ENCODE measurements around the gene ZNF341. TPM values are rescaled to one million over a fixed set of nuclear protein-coding genes. Genes with fewer than 3 reads are reported as not detected.
"Not testable (repeated sequence)": the region's sequence is repeated elsewhere in the genome, so short reads cannot be mapped to it uniquely, and the experiment has no call there.

Gene ZNF341
- total and polyA plus RNA-seq, 2 experiments from 2014 or later = 2.3 to 2.8 TPM

DNA sequence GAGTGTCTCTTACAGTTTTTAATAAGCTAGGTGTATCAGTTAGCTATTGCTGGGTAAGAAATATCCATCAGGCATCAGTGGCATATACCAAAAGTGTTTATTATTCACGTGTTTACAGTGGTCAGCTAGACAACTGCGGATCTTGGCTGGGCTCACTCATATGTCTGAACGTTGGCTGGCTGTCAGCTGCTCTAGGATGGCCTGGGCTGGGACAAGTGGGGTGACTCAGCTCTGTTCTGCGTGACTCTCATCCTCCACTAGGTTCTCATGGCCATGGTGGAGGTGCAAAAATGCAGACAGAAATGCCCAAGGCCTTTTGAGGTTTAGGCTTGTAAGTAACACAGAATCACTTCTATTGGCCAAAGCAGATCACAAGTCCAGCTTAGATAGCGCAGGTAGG lies 22.0 kb downstream of the ZNF341 start:
- WGBS, 2 experiments (ENCODE audit: low coverage in 1 of 2, low lambda C conversion rate in 2 of 2, missing lambda C conversion rate in 2 of 2) = 96% methylated on average over 5 of the region's 5 CpGs
- no peak overlapping the region for H3K9ac ChIP-seq

GRCh38 chr20:33755936-33756490 lies 24.2 kb downstream of the ZNF341 start:
- not testable (repeated sequence) for H3K4me1 ChIP-seq (ENCODE audit: insufficient read depth)

More for the DNA sequence above, 22.0 kb downstream of the ZNF341 start:
- Histone ChIP-seq H3K4me2 (ENCODE audit: unreplicated experiment) (no peak overlapping the region), H3K9me2 (ENCODE audit: insufficient read depth) (no peaks in the 10 kb centered on the region), H3K36me3 (ENCODE audit: low read depth) (peaks cover 8% of the 10 kb centered on the region), H2AFZ (no peak overlapping the region), H3K27ac (no peak overlapping the region), H3K79me2 (ENCODE audit: insufficient read depth) (no peaks in the 10 kb centered on the region), H3K27me3 (replicated peaks; ENCODE audit: insufficient read depth) (no peaks in the 10 kb centered on the region), H4K20me1 (ENCODE audit: insufficient read depth) (no peaks in the 10 kb centered on the region), H3K4me1 (ENCODE audit: insufficient read depth) (no peaks in the 10 kb centered on the region), H3F3A (ENCODE audit: insufficient read depth) (no peaks in the 10 kb centered on the region), H3K4me3 (no peak overlapping the region), H3K9me3 (ENCODE audit: low read depth) (no peaks in the 10 kb centered on the region)
- in situ Hi-C loops (cut with MboI) = no loop called here
- TF ChIP-seq EZH2 (IDR thresholded peaks at IDR 0.05; ENCODE audit: insufficient read depth, poor library complexity, severe bottlenecking) (no peak), EZH2phosphoT487 (IDR thresholded peaks at IDR 0.05; ENCODE audit: insufficient read depth, low read depth) (no peak)
- DNase-seq = peak; percentile 20

DNA sequence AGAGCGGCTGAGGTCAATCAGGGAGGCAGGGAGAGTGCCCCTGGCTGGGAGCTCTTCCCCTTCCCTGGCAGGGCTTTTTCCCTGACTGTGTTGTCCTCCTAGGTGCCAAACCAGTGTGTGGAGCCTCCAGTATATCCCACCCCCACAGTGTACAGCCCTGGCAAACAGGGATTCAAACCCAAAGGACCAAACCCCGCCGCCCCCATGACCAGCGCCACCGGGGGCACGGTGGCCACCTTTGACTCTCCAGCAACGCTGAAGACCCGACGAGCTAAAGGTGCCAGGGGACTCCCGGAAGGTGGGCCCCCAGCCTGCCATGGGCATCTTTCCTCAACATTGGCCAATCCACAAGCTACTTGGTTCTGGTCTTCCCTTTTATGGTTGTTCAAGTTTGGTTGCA lies 25.2 kb downstream of the ZNF341 start:
- WGBS, 2 experiments (ENCODE audit: low coverage in 1 of 2, low lambda C conversion rate in 2 of 2, missing lambda C conversion rate in 2 of 2) = 98 to 100% methylated on average over 10 of the region's 10 CpGs
- TF ChIP-seq EZH2 (IDR thresholded peaks at IDR 0.05; ENCODE audit: insufficient read depth, poor library complexity, severe bottlenecking) (no peak), EZH2phosphoT487 (IDR thresholded peaks at IDR 0.05; ENCODE audit: insufficient read depth, low read depth) (no peak)

More at GRCh38 chr20:33755936-33756490, 24.2 kb downstream of the ZNF341 start:
- H3K4me3 ChIP-seq; H3F3A ChIP-seq (ENCODE audit: insufficient read depth); H3K27me3 ChIP-seq (replicated peaks; ENCODE audit: insufficient read depth); in situ Hi-C loops (cut with MboI); H4K20me1 ChIP-seq (ENCODE audit: insufficient read depth); DNase-seq; H3K9me2 ChIP-seq (ENCODE audit: insufficient read depth); H3K79me2 ChIP-seq (ENCODE audit: insufficient read depth); H2AFZ ChIP-seq; H3K27ac ChIP-seq; H3K9ac ChIP-seq; H3K9me3 ChIP-seq (ENCODE audit: low read depth); H3K36me3 ChIP-seq (ENCODE audit: low read depth); H3K4me2 ChIP-seq (ENCODE audit: unreplicated experiment): not testable (repeated sequence)
- WGBS, 2 experiments (ENCODE audit: low coverage in 1 of 2, low lambda C conversion rate in 2 of 2, missing lambda C conversion rate in 2 of 2) = 92 to 95% methylated on average over 5 to 10 of the region's 10 CpGs

DNA sequence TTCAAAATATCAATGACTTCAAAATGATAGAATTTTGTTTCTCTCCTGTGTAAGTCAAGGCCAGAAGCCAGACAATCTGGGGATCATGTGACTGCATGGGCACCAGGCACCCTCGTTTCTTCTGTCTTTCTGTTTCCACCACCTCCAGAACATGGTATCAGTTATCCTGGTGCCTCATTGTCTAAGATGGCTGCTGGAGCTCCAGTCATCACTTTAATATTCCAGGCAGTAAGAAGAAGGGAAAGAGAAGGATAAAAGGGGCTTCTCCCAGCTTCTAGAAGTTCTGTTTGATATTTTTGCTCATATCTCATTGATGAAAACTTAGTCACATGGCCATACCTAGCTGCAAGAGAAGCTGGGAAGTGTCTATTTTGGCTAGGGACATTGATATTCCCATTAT lies 25.7 kb downstream of the ZNF341 start:
- Histone ChIP-seq H3K27me3 (replicated peaks; ENCODE audit: insufficient read depth) (no peaks in the 10 kb centered on the region), H4K20me1 (ENCODE audit: insufficient read depth) (no peaks in the 10 kb centered on the region), H3K4me2 (ENCODE audit: unreplicated experiment) (no peak overlapping the region), H3K9me3 (ENCODE audit: low read depth) (no peaks in the 10 kb centered on the region), H3K9me2 (ENCODE audit: insufficient read depth) (no peaks in the 10 kb centered on the region), H3K9ac (no peak overlapping the region), H3K4me1 (ENCODE audit: insufficient read depth) (no peaks in the 10 kb centered on the region), H3K36me3 (ENCODE audit: low read depth) (peaks cover 8% of the 10 kb centered on the region), H3F3A (ENCODE audit: insufficient read depth) (no peaks in the 10 kb centered on the region), H2AFZ (no peak overlapping the region), H3K27ac (no peak overlapping the region), H3K4me3 (no peak overlapping the region), H3K79me2 (ENCODE audit: insufficient read depth) (no peaks in the 10 kb centered on the region)
- 73 to 100% methylated on average over 1 of the region's 1 CpG for WGBS, 2 experiments (ENCODE audit: low coverage in 1 of 2, low lambda C conversion rate in 2 of 2, missing lambda C conversion rate in 2 of 2)
- DNase-seq = no peak
- TF ChIP-seq EZH2 (IDR thresholded peaks at IDR 0.05; ENCODE audit: insufficient read depth, poor library complexity, severe bottlenecking) = no peak
- TF ChIP-seq EZH2phosphoT487 (IDR thresholded peaks at IDR 0.05; ENCODE audit: insufficient read depth, low read depth) = no peak
- in situ Hi-C loops (cut with MboI) = no loop called here

More for the DNA sequence above, 25.2 kb downstream of the ZNF341 start:
- in situ Hi-C loops (cut with MboI) = no loop called here
- no peak overlapping the region for H3K27ac ChIP-seq
- DNase-seq = no peak
- no peak overlapping the region for H3K4me3 ChIP-seq
- H3K4me1 ChIP-seq (ENCODE audit: insufficient read depth) = no peaks in the 10 kb centered on the region
- H3K9ac ChIP-seq = no peak overlapping the region
- H3K79me2 ChIP-seq (ENCODE audit: insufficient read depth) = no peaks in the 10 kb centered on the region
- no peak overlapping the region for H2AFZ ChIP-seq
- H3K9me2 ChIP-seq (ENCODE audit: insufficient read depth) = no peaks in the 10 kb centered on the region
- no peak overlapping the region for H3K4me2 ChIP-seq (ENCODE audit: unreplicated experiment)
- no peaks in the 10 kb centered on the region for H4K20me1 ChIP-seq (ENCODE audit: insufficient read depth)
- peaks cover 8% of the 10 kb centered on the region for H3K36me3 ChIP-seq (ENCODE audit: low read depth)
- no peaks in the 10 kb centered on the region for H3K9me3 ChIP-seq (ENCODE audit: low read depth)
- H3F3A ChIP-seq (ENCODE audit: insufficient read depth) = no peaks in the 10 kb centered on the region
- no peaks in the 10 kb centered on the region for H3K27me3 ChIP-seq (replicated peaks; ENCODE audit: insufficient read depth)
